MM.1S (cell line): ENCODE data around the gene EBF4.

Experiments
- DNase-seq: peaks from one replicate; pipeline ENCODE4 v3.0.0-alpha.2; 2015
- H2AFZ ChIP-seq: fragments of 300-600 bp; sonication (generic); 2 replicates; pipeline ENCODE4 v1.6.0; 2016; ENCODE audit warnings: antibody characterized with exemption, low read length
- H3F3A ChIP-seq: fragments of 300-600 bp; sonication (generic); 2 replicates; pipeline ENCODE4 v1.6.1; 2016; ENCODE audit warnings: mild to moderate bottlenecking, antibody characterized with exemption, low read length, moderate library complexity, mixed read lengths; ENCODE audit not compliant: insufficient read depth
- H3K27ac ChIP-seq: fragments of 300-600 bp; sonication (generic); 2 replicates; pipeline ENCODE4 v1.5.1; 2016; ENCODE audit warnings: mild to moderate bottlenecking, low read length
- H3K27me3 ChIP-seq: fragments of 300-600 bp; sonication (generic); replicated peaks from 2 replicates; pipeline ENCODE4 v1.6.0; 2016; ENCODE audit warnings: low read length; ENCODE audit not compliant: insufficient read depth
- H3K36me3 ChIP-seq: fragments of 300-600 bp; sonication (generic); replicated peaks from 2 replicates; pipeline ENCODE4 v1.6.1; 2016; ENCODE audit warnings: mild to moderate bottlenecking, low read length, mixed read lengths; ENCODE audit not compliant: insufficient read depth
- H3K4me1 ChIP-seq: fragments of 300-600 bp; sonication (generic); 2 replicates; pipeline ENCODE4 v1.6.1; 2016; ENCODE audit warnings: low read length, mixed read lengths
- H3K4me2 ChIP-seq: fragments of 300-600 bp; sonication (generic); 2 replicates; pipeline ENCODE4 v1.6.0; 2016; ENCODE audit warnings: low read depth, low read length
- H3K4me3 ChIP-seq: fragments of 300-600 bp; sonication (generic); 2 replicates; pipeline ENCODE4 v1.5.1; 2016; ENCODE audit warnings: low read length, mixed read lengths
- H3K79me2 ChIP-seq: fragments of 300-600 bp; sonication (generic); 2 replicates; pipeline ENCODE4 v1.6.1; 2016; ENCODE audit warnings: mixed run types, low read length, mixed read lengths
- H3K9ac ChIP-seq: fragments of 300-600 bp; sonication (generic); 2 replicates; pipeline ENCODE4 v1.6.1; 2016; ENCODE audit warnings: low read length, mixed read lengths
- H3K9me2 ChIP-seq: fragments of 300-600 bp; sonication (generic); replicated peaks from 2 replicates; pipeline ENCODE4 v1.6.1; 2016; ENCODE audit warnings: mild to moderate bottlenecking, low read length, mixed read lengths; ENCODE audit not compliant: insufficient read depth
- H3K9me3 ChIP-seq: fragments of 300-600 bp; sonication (generic); replicated peaks from 2 replicates; pipeline ENCODE4 v1.6.1; 2016; ENCODE audit warnings: mild to moderate bottlenecking, low read length, mixed read lengths; ENCODE audit not compliant: insufficient read depth
- H4K20me1 ChIP-seq: fragments of 300-600 bp; sonication (generic); 2 replicates; pipeline ENCODE4 v1.6.1; 2016; ENCODE audit warnings: mild to moderate bottlenecking, low read length, moderate library complexity, mixed read lengths; ENCODE audit not compliant: insufficient read depth
- CTCF ChIP-seq: fragments of 300-600 bp; sonication (generic); IDR thresholded peaks from 2 replicates; pipeline ENCODE4 v1.5.1; 2016; ENCODE audit warnings: antibody characterized with exemption, low read length, mixed read lengths
- EZH2 ChIP-seq: fragments of 300-600 bp; sonication (generic); optimal IDR thresholded peaks from 2 replicates; pipeline ENCODE3; 2017; ENCODE audit warnings: low read depth, mild to moderate bottlenecking, antibody characterized with exemption, low read length, mixed read lengths
- EZH2phosphoT487 ChIP-seq: fragments of 300-600 bp; sonication (generic); IDR thresholded peaks from 2 replicates; pipeline ENCODE4 v1.6.1; 2018; ENCODE audit warnings: antibody characterized with exemption, low read length

The EBF4 gene

GRCh38 chr20:2652724-2653555 lies 39.6 kb upstream of the EBF4 start:
- Histone ChIP-seq H3F3A (peaks cover 66% of the 10 kb centered on the region), H4K20me1 (peaks cover 46% of the 10 kb centered on the region), H3K9me3 (no peaks in the 10 kb centered on the region), H3K79me2 (peaks cover 54% of the 10 kb centered on the region), H2AFZ (peak overlapping the region; percentile 71), H3K4me1 (peaks cover 12% of the 10 kb centered on the region), H3K4me2 (peak overlapping the region; percentile 76), H3K4me3 (peak overlapping the region; percentile 86), H3K36me3 (peaks cover 36% of the 10 kb centered on the region), H3K9ac (peak overlapping the region; percentile 99), H3K9me2 (no peaks in the 10 kb centered on the region), H3K27ac (peak overlapping the region; percentile 64; the same call in 1 of the 2 replicates), H3K27me3 (no peaks in the 10 kb centered on the region)
- peak; percentile 36 for DNase-seq
- TF ChIP-seq CTCF (no peak), EZH2phosphoT487 (no peak), EZH2 (no peak)

GRCh38 chr20:2653556-2654383 lies 38.8 kb upstream of the EBF4 start:
- H3K9me3 ChIP-seq, result no peaks in the 10 kb centered on the region
- H3K9ac ChIP-seq, result peak overlapping the region; percentile 99
- H3K27me3 ChIP-seq, result no peaks in the 10 kb centered on the region
- peaks cover 54% of the 10 kb centered on the region for H3K79me2 ChIP-seq
- peaks cover 12% of the 10 kb centered on the region for H3K4me1 ChIP-seq
- TF ChIP-seq CTCF, result no peak
- TF ChIP-seq EZH2phosphoT487, result no peak
- no peak for TF ChIP-seq EZH2
- peaks cover 51% of the 10 kb centered on the region for H4K20me1 ChIP-seq
- H3K27ac ChIP-seq, result peak overlapping the region; percentile 64; the same call in 1 of the 2 replicates
- no peak overlapping the region for H2AFZ ChIP-seq
- H3K4me3 ChIP-seq, result peak overlapping the region; percentile 86
- peaks cover 74% of the 10 kb centered on the region for H3F3A ChIP-seq
- peaks cover 36% of the 10 kb centered on the region for H3K36me3 ChIP-seq
- H3K4me2 ChIP-seq, result peak overlapping the region; percentile 76
- H3K9me2 ChIP-seq, result no peaks in the 10 kb centered on the region
- no peak for DNase-seq

GRCh38 chr20:2654384-2654822 lies 38.2 kb upstream of the EBF4 start:
- DNase-seq, result no peak
- Histone ChIP-seq H3F3A (peaks cover 80% of the 10 kb centered on the region), H3K4me1 (peaks cover 12% of the 10 kb centered on the region), H3K9me2 (no peaks in the 10 kb centered on the region), H3K9me3 (no peaks in the 10 kb centered on the region), H3K27ac (peak overlapping the region; percentile 10; the same call in 1 of the 2 replicates), H2AFZ (no peak overlapping the region), H3K36me3 (peaks cover 36% of the 10 kb centered on the region), H3K4me2 (peak overlapping the region; percentile 76), H4K20me1 (peaks cover 51% of the 10 kb centered on the region), H3K79me2 (peaks cover 54% of the 10 kb centered on the region), H3K4me3 (peak overlapping the region; percentile 86), H3K9ac (peak overlapping the region; percentile 99; the same call in 1 of the 2 replicates), H3K27me3 (no peaks in the 10 kb centered on the region)
- TF ChIP-seq EZH2phosphoT487 (no peak), EZH2 (no peak), CTCF (no peak)
